IPS-20b (cell line): ENCODE measurements around the gene LOXL4.

Experiments used
- H3K27ac ChIP-seq: one replicate; pipeline ENCODE4 v1.5.1; 2013; ENCODE audit warnings: low read length
- H3K27me3 ChIP-seq: 2 replicates; pipeline ENCODE4 v1.6.1; 2013; ENCODE audit warnings: mild to moderate bottlenecking, low read length, inconsistent platforms; ENCODE audit not compliant: insufficient read depth
- H3K36me3 ChIP-seq: 2 replicates; pipeline ENCODE4 v1.6.1; 2013; ENCODE audit warnings: low read depth, mild to moderate bottlenecking, inconsistent platforms, low read length, moderate library complexity; ENCODE audit not compliant: insufficient read depth
- H3K4me1 ChIP-seq: 2 replicates; pipeline ENCODE4 v1.6.1; 2013; ENCODE audit warnings: mild to moderate bottlenecking, control low read depth, inconsistent platforms, low read length, moderate library complexity; ENCODE audit not compliant: insufficient read depth
- H3K4me3 ChIP-seq: 2 replicates; pipeline ENCODE4 v1.5.1; 2013; ENCODE audit warnings: mild to moderate bottlenecking, low read length, inconsistent platforms
- H3K9ac ChIP-seq: 2 replicates; pipeline ENCODE4 v1.6.1; 2013; ENCODE audit warnings: low read depth, mild to moderate bottlenecking, inconsistent platforms, low read length, moderate library complexity
- H3K9me3 ChIP-seq: 2 replicates; pipeline ENCODE4 v1.6.1; 2013; ENCODE audit warnings: mild to moderate bottlenecking, low read depth, low read length, inconsistent platforms; ENCODE audit not compliant: insufficient read depth

LOXL4 gene

DNA sequence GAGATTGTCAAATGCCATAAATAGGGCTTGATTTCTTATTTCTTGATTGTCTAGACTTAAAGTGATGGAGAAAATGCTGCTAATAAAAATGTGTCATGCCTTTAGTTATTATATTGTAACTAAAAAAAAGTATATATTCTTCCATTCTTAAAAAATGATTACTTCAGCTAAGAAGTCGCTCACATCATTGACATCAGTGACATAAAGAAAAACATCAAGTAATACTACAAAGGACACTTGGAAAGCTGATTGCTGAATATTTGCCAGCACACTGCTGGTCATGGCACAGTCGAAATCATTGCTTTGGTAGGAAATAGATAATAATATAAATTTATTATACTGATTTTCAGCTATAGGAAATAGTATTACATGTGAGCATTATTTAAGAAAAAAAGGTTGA, 62.6 kb downstream of the LOXL4 start:
- H3K27me3 ChIP-seq = no peaks in the 10 kb centered on the region
- peaks cover 20% of the 10 kb centered on the region for H3K36me3 ChIP-seq
- H3K4me3 ChIP-seq = no peak overlapping the region
- H3K27ac ChIP-seq = no peak overlapping the region
- no peaks in the 10 kb centered on the region for H3K4me1 ChIP-seq
- H3K9me3 ChIP-seq = no peaks in the 10 kb centered on the region
- no peak overlapping the region for H3K9ac ChIP-seq

- no peaks in the 10 kb centered on the region for H3K36me3 ChIP-seq
These were observed 65.6 kb downstream of the LOXL4 start for GRCh38 chr10:98202378-98202777.

DNA sequence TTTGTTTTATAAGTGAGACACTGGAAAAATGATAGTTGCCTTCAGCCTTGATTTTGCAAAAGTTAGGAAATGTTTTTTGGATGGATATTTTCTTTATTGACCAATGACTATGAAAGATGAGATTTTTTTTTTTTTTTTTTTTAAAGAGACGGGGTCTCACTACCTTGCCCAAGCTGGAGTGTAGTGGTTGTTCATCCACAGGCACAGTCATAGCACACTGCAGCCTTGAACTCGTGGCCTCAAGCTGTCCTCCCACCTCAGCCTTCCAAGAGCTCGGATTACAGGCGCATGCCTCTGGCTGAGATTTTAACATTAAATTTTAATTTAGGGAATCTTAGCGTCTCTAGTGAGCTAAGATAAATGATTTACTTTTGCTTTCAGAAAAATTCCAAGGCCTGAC, 66.2 kb downstream of the LOXL4 start:
- no peaks in the 10 kb centered on the region for H3K9me3 ChIP-seq
- no peak overlapping the region for H3K4me3 ChIP-seq
- no peak overlapping the region for H3K9ac ChIP-seq
- no peak overlapping the region for H3K27ac ChIP-seq
- H3K36me3 ChIP-seq = no peaks in the 10 kb centered on the region
- H3K27me3 ChIP-seq = no peaks in the 10 kb centered on the region
- 0 out of 2 replicates have a peak, but pooled peaks cover 6% of the 10 kb centered on the region for H3K4me1 ChIP-seq

More at GRCh38 chr10:98202378-98202777, 65.6 kb downstream of the LOXL4 start:
- Histone ChIP-seq H3K9ac (no peak overlapping the region), H3K4me1 (0 out of 2 replicates have a peak, but pooled peaks cover 5% of the 10 kb centered on the region), H3K27ac (no peak overlapping the region), H3K4me3 (no peak overlapping the region), H3K27me3 (no peaks in the 10 kb centered on the region), H3K9me3 (no peaks in the 10 kb centered on the region)
